ENCODE results near the gene YIF1A.

DNA sequence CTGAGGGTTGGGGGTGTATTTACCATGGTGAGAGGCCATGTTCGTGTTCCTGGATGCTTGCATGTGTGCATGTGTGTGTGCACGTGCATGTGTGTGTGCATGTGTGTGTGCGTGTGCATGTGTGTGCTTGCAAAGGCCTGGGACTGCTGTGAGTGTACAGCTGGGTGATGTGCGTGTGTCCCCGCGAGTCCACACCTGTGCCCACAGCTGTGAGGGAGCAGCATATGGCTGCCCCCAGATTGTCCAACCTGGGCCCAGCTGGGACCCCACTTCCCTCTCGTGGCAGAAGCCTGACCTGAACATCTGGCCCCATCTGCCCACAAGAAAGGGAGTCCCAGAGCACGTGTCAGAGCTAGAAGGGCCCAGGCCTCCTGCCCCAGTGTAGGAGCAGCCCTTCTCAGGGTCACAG lies 36.3 kb upstream of the YIF1A start:
- TF ChIP-seq EZH2 (IDR thresholded peaks at IDR 0.05; ENCODE audit: borderline replicate concordance, low read depth, low read length, severe bottlenecking) (no peak), MYC (IDR thresholded peaks at IDR 0.05; ENCODE audit: low read depth, low read length) (no peak), POLR2A (IDR thresholded peaks at IDR 0.05; ENCODE audit: low read depth, low read length) (no peak)
- TF ChIP-seq, protein P1, sequence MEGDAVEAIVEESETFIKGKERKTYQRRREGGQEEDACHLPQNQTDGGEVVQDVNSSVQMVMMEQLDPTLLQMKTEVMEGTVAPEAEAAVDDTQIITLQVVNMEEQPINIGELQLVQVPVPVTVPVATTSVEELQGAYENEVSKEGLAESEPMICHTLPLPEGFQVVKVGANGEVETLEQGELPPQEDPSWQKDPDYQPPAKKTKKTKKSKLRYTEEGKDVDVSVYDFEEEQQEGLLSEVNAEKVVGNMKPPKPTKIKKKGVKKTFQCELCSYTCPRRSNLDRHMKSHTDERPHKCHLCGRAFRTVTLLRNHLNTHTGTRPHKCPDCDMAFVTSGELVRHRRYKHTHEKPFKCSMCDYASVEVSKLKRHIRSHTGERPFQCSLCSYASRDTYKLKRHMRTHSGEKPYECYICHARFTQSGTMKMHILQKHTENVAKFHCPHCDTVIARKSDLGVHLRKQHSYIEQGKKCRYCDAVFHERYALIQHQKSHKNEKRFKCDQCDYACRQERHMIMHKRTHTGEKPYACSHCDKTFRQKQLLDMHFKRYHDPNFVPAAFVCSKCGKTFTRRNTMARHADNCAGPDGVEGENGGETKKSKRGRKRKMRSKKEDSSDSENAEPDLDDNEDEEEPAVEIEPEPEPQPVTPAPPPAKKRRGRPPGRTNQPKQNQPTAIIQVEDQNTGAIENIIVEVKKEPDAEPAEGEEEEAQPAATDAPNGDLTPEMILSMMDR (IDR thresholded peaks at IDR 0.05; ENCODE audit: extremely low read depth in 1 of 2, insufficient read depth in 1 of 2, low read depth in 1 of 2, low read length in 2 of 2) = no peak
